GM12878 (cell line): Measurements from ENCODE around the gene PRR14L. TPM values are rescaled to one million over a fixed set of nuclear protein-coding genes. Genes with fewer than 3 reads are reported as not detected.
A peak's percentile ranks its signal among the peaks of the same experiment; 100 is the strongest.

Experiments used
- ATAC-seq: fragments of 200-7000 bp; cut with Tn5 transposase; 3 replicates; pipeline ENCODE4 v1.9.1; 2020; ENCODE audit warnings: mild to moderate bottlenecking, moderate library complexity
- Bru-seq: library from RNA; stranded (reverse); fragments of 400-500 nt; gene quantifications from one replicate; lab custom pipeline; 2021; lab: Mats Ljungman, UMichigan
- BruChase-seq, 2 experiments: library from RNA; stranded (reverse); fragments of 400-500 nt; gene quantifications; one replicate each; lab custom pipeline; 2021; lab: Mats Ljungman, UMichigan
- BruUV-seq: library from RNA; stranded (reverse); fragments of 400-500 nt; replicated peaks from 2 replicates; lab custom pipeline; 2021; lab: Mats Ljungman, UMichigan
- CTCF ChIA-PET: fragments of 300-600 bp; sonication (Branson Sonifier 250); formaldehyde crosslinking; extraction: SDS; loops from one replicate; lab custom pipeline; 2021; ENCODE audit warnings: inconsistent platforms; lab: Yijun Ruan, JAX
- POLR2A ChIA-PET: fragments of 350-600 bp; formaldehyde crosslinking; extraction: SDS; loops from one replicate; lab custom pipeline; 2021; ENCODE audit warnings: inconsistent platforms; lab: Charles Lee
- RAD21 ChIA-PET: fragments of 300-600 bp; sonication (Branson Sonifier 250); formaldehyde crosslinking; loops from one replicate; lab custom pipeline; 2023; ENCODE audit warnings: antibody characterized with exemption; ENCODE audit not compliant: unreplicated experiment; lab: Charles Lee
- SMC1A ChIA-PET: fragments of 300-600 bp; sonication (Branson Sonifier 250); formaldehyde crosslinking; loops from one replicate; lab custom pipeline; 2023; ENCODE audit not compliant: unreplicated experiment, uncharacterized antibody; lab: Charles Lee
- DNase-seq: peaks from one replicate; pipeline ENCODE4 v3.0.0-alpha.2; 2011; ENCODE audit warnings: low read depth, low spot score
- FAIRE-seq: peaks from 3 replicates; lab custom pipeline; 2011; peaks lifted over from hg19 to GRCh38; lab: Jason Lieb, UNC
- H2AFZ ChIP-seq: 2 replicates; pipeline ENCODE4 v1.6.0; 2011; ENCODE audit warnings: low read depth, low read length, control low read depth; ENCODE audit not compliant: control insufficient read depth
- H3K27ac ChIP-seq: 2 replicates; pipeline ENCODE4 v1.5.1; 2011; ENCODE audit warnings: control low read depth; ENCODE audit not compliant: control insufficient read depth, insufficient read depth
- H3K27me3 ChIP-seq, 2 experiments: replicated peaks in 1 of 2; 2 replicates each; pipeline versions ENCODE4 v1.6.0 to v1.6.1; 2011; ENCODE audit warnings: low read length in 1 of 2; ENCODE audit not compliant: control insufficient read depth in 2 of 2, insufficient read depth in 2 of 2
- H3K36me3 ChIP-seq, 2 experiments: 2 replicates each; pipeline ENCODE4 v1.5.1; 2011; ENCODE audit warnings: low read length in 1 of 2; ENCODE audit not compliant: control insufficient read depth in 2 of 2, insufficient read depth in 2 of 2
- H3K4me1 ChIP-seq: 2 replicates; pipeline ENCODE4 v1.6.1; 2011; ENCODE audit warnings: mild to moderate bottlenecking, low read length, moderate library complexity, mixed read lengths; ENCODE audit not compliant: control insufficient read depth, insufficient read depth
- H3K4me2 ChIP-seq: 2 replicates; pipeline ENCODE4 v1.6.0; 2011; ENCODE audit warnings: control low read depth; ENCODE audit not compliant: control insufficient read depth, insufficient read depth
- H3K4me3 ChIP-seq: fragments of 200-600 bp; sonication (generic); 2 replicates; pipeline ENCODE4 v1.5.1; 2016
- H3K79me2 ChIP-seq: 2 replicates; pipeline ENCODE4 v1.6.0; 2011; ENCODE audit warnings: low read length; ENCODE audit not compliant: control insufficient read depth, insufficient read depth
- H3K9ac ChIP-seq: 2 replicates; pipeline ENCODE4 v1.8.0; 2011; ENCODE audit warnings: low read length, control low read depth, mixed read lengths; ENCODE audit not compliant: control insufficient read depth, insufficient read depth
- H3K9me3 ChIP-seq: replicated peaks from 3 replicates; pipeline ENCODE4 v1.5.1; 2011; ENCODE audit warnings: mild to moderate bottlenecking, low read length; ENCODE audit not compliant: control insufficient read depth, insufficient read depth
- H4K20me1 ChIP-seq: 2 replicates; pipeline ENCODE4 v1.6.0; 2011; ENCODE audit not compliant: control insufficient read depth, insufficient read depth
- BACH1 ChIP-seq: fragments of 450-650 bp; IDR thresholded peaks from 2 replicates; pipeline ENCODE4 v1.6.1; 2017; ENCODE audit warnings: mild to moderate bottlenecking, borderline replicate concordance
- CREM ChIP-seq: IDR thresholded peaks from 2 replicates; pipeline ENCODE4 v1.6.1; 2014; ENCODE audit warnings: antibody characterized with exemption, low read depth
- FOS ChIP-seq: IDR thresholded peaks from 3 replicates; pipeline ENCODE4 v1.6.1; 2011; ENCODE audit warnings: borderline replicate concordance; ENCODE audit not compliant: insufficient read length; ENCODE audit errors: extremely low read depth
- MAX ChIP-seq: IDR thresholded peaks from 2 replicates; pipeline ENCODE4 v1.6.1; 2012; ENCODE audit warnings: low read depth, low read length, improper control_type of control experiment
- MEF2A ChIP-seq: IDR thresholded peaks from 2 replicates; pipeline ENCODE4 v1.6.1; 2011; ENCODE audit warnings: low read depth, mild to moderate bottlenecking, low read length, moderate library complexity; ENCODE audit not compliant: insufficient read depth
- MYC ChIP-seq: IDR thresholded peaks from 2 replicates; pipeline ENCODE4 v1.6.1; 2011; ENCODE audit warnings: mild to moderate bottlenecking, low read length, moderate library complexity, inconsistent platforms; ENCODE audit not compliant: insufficient read depth, insufficient replicate concordance, insufficient read length, severe bottlenecking
- RCOR1 ChIP-seq: conservative IDR thresholded peaks from 2 replicates; pipeline ENCODE4 v1.6.1; 2012; ENCODE audit warnings: low read depth, low read length, improper control_type of control experiment
- RELA ChIP-seq: fragments of 450-650 bp; IDR thresholded peaks from 2 replicates; pipeline ENCODE4 v1.8.0; 2014; ENCODE audit warnings: borderline replicate concordance; ENCODE audit not compliant: partially characterized antibody
- RUNX3 ChIP-seq: IDR thresholded peaks from 2 replicates; pipeline ENCODE4 v1.6.1; 2012; ENCODE audit warnings: low read length, inconsistent platforms
- SIX5 ChIP-seq: IDR thresholded peaks from 2 replicates; pipeline ENCODE4 v1.6.1; 2011; ENCODE audit warnings: mild to moderate bottlenecking, low read depth, low read length, moderate library complexity; ENCODE audit not compliant: severe bottlenecking
- TCF3 ChIP-seq: IDR thresholded peaks from 2 replicates; pipeline ENCODE4 v1.6.1; 2012; ENCODE audit warnings: low read depth, mild to moderate bottlenecking, low read length, borderline replicate concordance; ENCODE audit not compliant: insufficient read depth
- ZBTB40 ChIP-seq: fragments of 450-650 bp; IDR thresholded peaks from 2 replicates; pipeline ENCODE4 v1.6.1; 2016; ENCODE audit warnings: mild to moderate bottlenecking, moderate library complexity, borderline replicate concordance
- ZNF217 ChIP-seq: fragments of 450-650 bp; IDR thresholded peaks from 2 replicates; pipeline ENCODE4 v1.6.1; 2017; ENCODE audit warnings: antibody characterized with exemption, mild to moderate bottlenecking
- WGBS: methylation state at CpG from one replicate; pipeline ENCODE4 v1.1.6; 2016; ENCODE audit warnings: low lambda C conversion rate; ENCODE audit not compliant: insufficient replicate concordance, insufficient coverage; ENCODE audit errors: missing lambda C conversion rate; 5-methylcytosine and 5-hydroxymethylcytosine counted together
- in situ Hi-C: fragments of 300-500 bp; cut with MboI; formaldehyde crosslinking; loops from 9 replicates; pipeline ENCODE4 v1.14.3; 2018; ENCODE audit warnings: mixed read lengths
- intact Hi-C: fragments of 100-400 bp; cut with micrococcal nuclease; formaldehyde crosslinking; loops from one replicate; pipeline ENCODE4 v1.14.2; 2022; ENCODE audit not compliant: unreplicated experiment
- long read RNA-seq, 2 experiments: library from polyadenylated mRNA; unstranded; transcript quantifications; one replicate each; pipeline ENCODE4 v2.0.0, GENCODE V29; 2019 to 2020
- polyA minus RNA-seq, 3 experiments: library from RNA; depleted of rRNA, polyadenylated mRNA; stranded (reverse); fragments of >200 nt; gene quantifications; 2 replicates each; pipeline ENCODE4 v1.2.3, GENCODE V29; 2011
- polyA plus RNA-seq, 11 experiments: library from polyadenylated mRNA; depleted of rRNA in 4 of 11; unstranded in 6 of 11; stranded (reverse) in 5 of 11; fragments of >200 nt; fragmentation: Nextera tagmentation in 4 of 11; fragmentation: Illumina TruSeq in 1 of 11; extraction: Ambion mirVana in 4 of 11; extraction: Trizol in 1 of 11; gene quantifications; 1 replicate in 1 of 11; 2 replicates in 10 of 11; pipeline versions ENCODE4 v1.2.1 to v1.2.3, GENCODE V29; 2011 to 2016; ENCODE audit warnings: inconsistent platforms in 2 of 11, missing spikeins in 2 of 11, low read depth in 1 of 11
- total RNA-seq, 4 experiments: library from RNA; depleted of rRNA in 3 of 4; stranded (reverse); fragments of >200 nt in 3 of 4; fragmentation: Illumina TruSeq in 1 of 4; extraction: Trizol in 1 of 4; gene quantifications; 2 replicates each; pipeline versions ENCODE4 v1.2.1 to v1.2.3, GENCODE V29; 2013 to 2021

Gene PRR14L
- total RNA-seq (2013; cell fraction: nucleolus; rRNA removed), result 59.1 and 64.9 TPM in 2 replicates
- total RNA-seq (2014; rRNA removed) (14.4 and 14.7 TPM in 2 replicates), total RNA-seq (2014; rRNA removed; fragmentation: Illumina TruSeq; extraction: Trizol) (26.9 and 27.0 TPM in 2 replicates), total RNA-seq (2021) (42.4 and 49.0 TPM in 2 replicates), polyA plus RNA-seq (2011; rRNA removed) (19.3 and 19.5 TPM in 2 replicates), polyA plus RNA-seq (2014; fragmentation: Illumina TruSeq; extraction: Trizol) (23.3 and 24.8 TPM in 2 replicates), polyA plus RNA-seq (2014; fragmentation: Nextera tagmentation; extraction: Ambion mirVana) (10 to 100 TPM in 1 of 2 experiments, 1 to 10 TPM in 1; 4.2 to 12.3 TPM), polyA plus RNA-seq (2014; rRNA removed) (17.0 and 17.2 TPM in 2 replicates), polyA plus RNA-seq (2016; fragmentation: Nextera tagmentation; extraction: Ambion mirVana) (10 to 100 TPM; 23.5 to 27.7 TPM), polyA minus RNA-seq (2011; rRNA and poly(A)+ RNA removed) (62.7 and 75.0 TPM in 2 replicates), Bru-seq, nascent RNA (percentile 75 among the genes with signal in this experiment), BruChase-seq, experiment 1, labeled RNA remaining after a 6-hour chase (percentile 88 among the genes with signal in this experiment), BruChase-seq, experiment 2, labeled RNA remaining after a 2-hour chase (percentile 90 among the genes with signal in this experiment)
- 10.3 TPM for polyA plus RNA-seq (2011; ENCODE audit: low read depth)
- polyA plus RNA-seq (2011; cell fraction: cytosol; rRNA removed), result 13.8 and 16.3 TPM in 2 replicates
- polyA plus RNA-seq (2011; cell fraction: nucleus; rRNA removed), result 18.9 and 21.1 TPM in 2 replicates
- 11.0 and 12.7 TPM in 2 replicates for polyA plus RNA-seq (2012)
- 14.7 and 21.2 TPM in 2 replicates for polyA minus RNA-seq (2011; cell fraction: cytosol; rRNA and poly(A)+ RNA removed)
- polyA minus RNA-seq (2011; cell fraction: nucleus; rRNA and poly(A)+ RNA removed), result 28.0 and 37.6 TPM in 2 replicates
- long read RNA-seq, experiment 1, partial matches to known transcripts, result 1 of 3 reads
- long read RNA-seq, experiment 1, other reads (novel, unspliced or antisense), result 2 of 3 reads
- long read RNA-seq, experiment 2, partial matches to known transcripts, result 31 of 50 reads
- long read RNA-seq, experiment 2, other reads (novel, unspliced or antisense), result 15 of 50 reads

- DNase-seq, result peak; percentile 86
- peak within 1 kb of the TSS; percentile 94 for H3K27ac ChIP-seq
- intact Hi-C loops (loop anchor here (5.0 to 10.0 kb wide), 2 partner anchors 85 to 402 kb away; partner anchors contain the start of genes PATZ1 and PISD), in situ Hi-C loops (no loop called here)
- BruUV-seq, result no TSS peak
- ChIA-PET SMC1A (interaction anchor here (1.0 to 1.7 kb wide), 3 partner anchors 83 to 201 kb away, joined by 3 to 6 read pairs (median 3); partner anchors contain the start of gene PISD), POLR2A (no interaction called here), RAD21 (interaction anchor here (1.0 kb wide), 1 partner anchor 111 kb away, joined by 3 read pairs; no protein-coding TSS in a partner anchor), CTCF (interaction anchor here (0.5 to 1.0 kb wide), 3 partner anchors 54 to 298 kb away, joined by 3 to 4 read pairs (median 3); no protein-coding TSS in a partner anchor)
- H3K79me2 ChIP-seq, result peaks cover 46% of the 10 kb centered on the region
- H4K20me1 ChIP-seq, result no peaks in the 10 kb centered on the region
- H3K36me3 ChIP-seq, result no peaks in the 10 kb centered on the region
- H3K9ac ChIP-seq, result peak within 1 kb of the TSS; percentile 93
- ATAC-seq, result peak; percentile 78
- H3K27me3 ChIP-seq, result no peaks in the 10 kb centered on the region
- peak within 1 kb of the TSS; percentile 85 for H3K4me2 ChIP-seq
- 1% methylated on average over 53 of the region's 62 CpGs for WGBS
- peak within 1 kb of the TSS; percentile 92 for H3K4me3 ChIP-seq
- H3K4me1 ChIP-seq, result peaks cover 13% of the 10 kb centered on the region
- H3K9me3 ChIP-seq, result no peaks in the 10 kb centered on the region
- FAIRE-seq, result peak; percentile 73
- peak within 1 kb of the TSS; percentile 94 for H2AFZ ChIP-seq
- peak; percentile 62 for TF ChIP-seq RUNX3
- TF ChIP-seq MAX, result peak; percentile 74
- peak; percentile 25 for TF ChIP-seq SIX5
- TF ChIP-seq BACH1, result peak; percentile 77; the same call in 1 of the 2 replicates
- peak; percentile 70 for TF ChIP-seq MYC
- peak; percentile 76; the same call in 1 of the 2 replicates for TF ChIP-seq TCF3
- peak; percentile 38; the same call in 1 of the 2 replicates for TF ChIP-seq CREM
- no peak for TF ChIP-seq MEF2A
- TF ChIP-seq RELA, result peak; percentile 56
- TF ChIP-seq ZBTB40, result peak; percentile 75; the same call in 1 of the 2 replicates
- no peak for TF ChIP-seq FOS
- no peak for TF ChIP-seq RCOR1
- TF ChIP-seq ZNF217, result no peak
Observed at GRCh38 chr22:31749636-31750364, at the start of gene PRR14L. Gene PRR14L (minus strand): TSS chr22:31750132. CDS start chr22:31738860, 11,272 bp downstream.
